SK-MEL-5 (cell line): ENCODE measurements around the gene GALK2. TPM values are rescaled to one million over a fixed set of nuclear protein-coding genes. Genes with fewer than 3 reads are reported as not detected.
"Not testable (repeated sequence)": the region's sequence is repeated elsewhere in the genome, so short reads cannot be mapped to it uniquely, and the experiment has no call there.

Experiments
- DNase-seq: peaks from one replicate; pipeline ENCODE4 v3.0.0-alpha.2; 2016; ENCODE audit warnings: low read depth, low spot score
- in situ Hi-C: cut with HindIII; loops from 2 replicates; pipeline ENCODE4 v1.10.0; 2016; ENCODE audit warnings: low sequenced_read_pairs, high pct_unique_total_duplicates, low pct_unique_long_range_greater_than_20kb
- total RNA-seq: library from RNA; depleted of rRNA; stranded (reverse); fragments of >200 nt; shearing (Covaris generic); gene quantifications from 2 replicates; pipeline ENCODE4 v1.2.3, GENCODE V29; 2014

GALK2 gene
- total RNA-seq, 1 experiment from 2014 or later, result 60.9 TPM

DNA sequence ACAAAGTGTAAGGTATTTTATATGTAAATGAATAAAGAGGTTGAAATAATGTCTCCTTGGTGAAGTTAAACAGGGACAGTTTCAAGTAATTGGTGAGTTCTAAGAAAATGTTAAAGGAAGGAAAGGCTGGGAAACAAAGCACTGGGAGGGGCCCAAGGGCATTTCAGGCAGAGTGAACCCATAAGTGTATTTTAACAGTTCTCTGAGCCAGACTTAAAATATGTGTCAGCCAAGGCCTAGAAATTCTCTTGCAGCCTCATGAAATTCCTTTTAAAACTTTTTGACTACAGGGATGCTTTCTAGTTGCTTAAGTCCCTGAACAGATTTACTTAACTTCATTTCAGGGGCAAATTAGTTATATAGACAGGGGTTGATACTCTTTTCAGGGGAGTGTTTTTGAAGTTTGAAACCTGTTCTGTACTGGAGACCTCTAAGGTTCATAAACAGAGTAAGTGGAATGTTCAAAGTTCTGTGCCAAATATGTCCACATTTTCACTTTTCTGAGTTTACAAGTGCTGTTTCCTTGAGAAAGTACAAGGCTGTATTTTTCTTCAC, 77.6 kb downstream of the GALK2 start:
- DNase-seq, result no peak
- in situ Hi-C loops, result no loop called here

DNA sequence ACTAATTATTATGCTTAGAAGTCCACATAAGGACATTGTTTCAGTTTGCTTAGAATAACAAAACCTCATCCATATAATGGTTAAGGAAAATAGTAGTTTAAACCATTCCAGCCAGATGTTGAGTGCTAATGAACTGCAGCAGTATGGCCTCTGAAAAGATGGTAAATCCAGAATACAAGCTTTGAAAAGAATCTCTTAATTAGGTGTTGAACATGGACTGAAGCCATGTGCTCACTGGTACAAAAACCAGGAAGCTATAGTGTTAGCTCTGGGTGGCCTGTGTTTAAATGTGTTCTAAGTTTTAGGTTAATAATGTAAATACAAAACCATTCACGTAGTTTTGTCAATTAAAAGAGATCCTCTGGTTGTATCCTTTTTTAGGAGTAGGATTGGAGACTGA, 78.2 kb downstream of the GALK2 start:
- in situ Hi-C loops, result no loop called here
- no peak for DNase-seq

DNA sequence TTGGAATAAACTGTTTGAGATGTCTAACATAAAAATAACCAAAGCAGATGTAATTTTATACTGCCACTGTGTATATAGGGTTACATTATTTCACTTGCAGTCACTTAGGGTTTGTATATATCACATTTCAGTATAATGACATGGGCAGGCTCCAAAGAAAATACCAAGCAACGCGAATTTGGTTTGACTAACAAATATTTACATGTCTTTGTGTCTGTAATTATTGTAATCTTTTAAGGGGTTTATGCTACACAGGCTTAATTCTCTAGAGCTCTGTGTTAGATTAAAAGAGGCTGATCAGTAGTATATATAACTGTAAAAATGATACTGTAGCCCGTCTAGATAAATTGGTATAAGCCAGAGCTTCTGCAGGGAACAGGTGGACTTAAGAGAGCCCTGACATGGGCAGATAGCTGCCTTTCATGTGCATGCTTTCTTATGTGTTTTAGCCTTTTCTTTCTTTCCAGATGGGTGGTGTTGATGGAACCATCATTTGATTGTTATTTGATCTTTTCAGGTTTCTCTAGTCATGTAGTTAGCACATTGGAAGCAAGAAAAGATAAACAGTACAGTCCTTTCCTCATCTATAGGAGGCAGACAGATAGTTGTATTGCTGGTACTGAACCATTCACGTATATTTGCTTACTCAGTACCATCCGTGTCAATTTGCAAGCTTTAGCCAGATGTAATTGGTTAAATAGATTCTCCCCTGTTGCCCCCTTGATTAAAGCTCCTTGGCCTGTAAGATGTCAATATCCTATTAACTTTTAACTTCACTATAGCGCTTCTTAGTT, 86.1 kb downstream of the GALK2 start:
- no peak for DNase-seq
- in situ Hi-C loops, result no loop called here

DNA sequence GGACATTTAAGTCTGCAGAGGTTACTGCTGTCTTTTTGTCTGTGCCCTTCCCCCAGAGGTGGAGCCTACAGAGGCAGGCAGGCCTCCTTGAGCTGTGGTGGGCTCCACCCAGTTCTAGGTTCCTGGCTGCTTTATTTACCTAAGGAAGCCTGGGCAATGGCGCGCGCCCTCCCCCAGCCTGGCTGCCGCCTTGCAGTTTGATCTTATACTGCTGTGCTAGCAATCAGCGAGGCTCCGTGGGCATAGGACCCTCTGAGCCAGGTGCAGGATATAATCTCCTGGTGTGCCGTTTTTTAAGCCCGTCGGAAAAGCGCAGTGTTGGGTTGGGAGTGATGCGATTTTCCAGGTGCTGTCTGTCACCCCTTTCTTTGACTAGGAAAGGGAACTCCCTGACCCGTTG, 95.1 kb downstream of the GALK2 start:
- DNase-seq, in situ Hi-C loops: not testable (repeated sequence)

DNA sequence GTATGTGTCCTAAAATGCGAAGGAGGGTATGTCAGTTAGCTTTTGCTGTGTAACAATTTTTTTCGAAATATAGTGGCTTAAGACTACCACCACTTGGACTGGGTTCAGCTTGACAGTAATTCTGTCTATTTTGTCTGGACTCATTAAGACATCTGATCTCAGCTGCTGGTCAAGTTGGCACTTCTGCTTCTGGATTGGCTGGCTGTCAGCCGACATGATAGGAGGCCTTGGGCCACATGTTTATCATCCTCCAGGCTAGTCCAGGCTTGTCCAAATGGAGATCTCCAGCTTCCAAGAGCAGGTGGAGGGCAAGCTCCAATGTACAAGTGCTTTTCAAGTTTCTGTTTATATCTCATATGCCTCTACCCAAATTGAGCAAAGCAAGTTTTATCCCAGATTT, 95.9 kb downstream of the GALK2 start:
- in situ Hi-C loops, result no loop called here
- DNase-seq, result no peak

DNA sequence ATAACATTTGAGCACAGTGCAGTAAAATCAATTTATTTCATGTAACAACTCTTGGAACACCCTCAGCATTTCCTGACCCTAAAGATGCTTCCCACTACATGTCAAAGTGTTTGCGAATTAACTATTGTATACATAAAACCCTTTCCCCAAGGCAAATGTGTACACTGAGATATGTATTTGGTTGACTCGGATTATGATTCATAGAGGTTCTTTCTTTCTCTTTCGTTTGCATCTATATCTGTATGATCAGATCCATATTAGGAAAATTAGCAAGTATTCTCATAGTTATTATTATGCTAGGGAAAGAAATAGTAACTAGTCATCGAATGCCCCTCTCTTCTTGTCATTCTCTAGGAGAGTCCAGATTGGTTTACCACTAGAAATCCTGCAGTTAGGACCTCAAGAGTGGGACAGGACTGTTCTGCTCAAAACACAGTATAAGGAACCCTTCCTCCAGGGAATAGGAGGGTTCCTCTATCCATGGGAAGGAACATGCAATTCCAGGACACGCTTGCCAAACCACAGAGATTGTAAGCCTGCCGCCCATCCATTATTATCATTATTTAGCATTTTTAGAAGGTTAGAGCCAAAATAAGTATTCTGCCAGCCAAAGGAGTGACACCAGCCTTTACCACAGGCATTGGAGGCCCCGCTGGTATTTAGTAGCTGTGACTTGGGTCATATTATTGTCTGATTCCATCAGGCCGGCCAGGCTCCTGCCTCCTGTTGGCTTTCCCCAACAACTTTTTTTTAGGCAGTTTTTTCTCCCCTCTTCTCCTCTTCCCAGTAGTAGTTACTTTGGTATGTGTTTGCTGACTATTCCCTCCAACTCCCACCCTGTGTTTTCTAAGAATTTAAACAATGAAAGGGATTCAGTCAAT, 100.7 kb downstream of the GALK2 start:
- in situ Hi-C loops, result no loop called here
- DNase-seq, result no peak

DNA sequence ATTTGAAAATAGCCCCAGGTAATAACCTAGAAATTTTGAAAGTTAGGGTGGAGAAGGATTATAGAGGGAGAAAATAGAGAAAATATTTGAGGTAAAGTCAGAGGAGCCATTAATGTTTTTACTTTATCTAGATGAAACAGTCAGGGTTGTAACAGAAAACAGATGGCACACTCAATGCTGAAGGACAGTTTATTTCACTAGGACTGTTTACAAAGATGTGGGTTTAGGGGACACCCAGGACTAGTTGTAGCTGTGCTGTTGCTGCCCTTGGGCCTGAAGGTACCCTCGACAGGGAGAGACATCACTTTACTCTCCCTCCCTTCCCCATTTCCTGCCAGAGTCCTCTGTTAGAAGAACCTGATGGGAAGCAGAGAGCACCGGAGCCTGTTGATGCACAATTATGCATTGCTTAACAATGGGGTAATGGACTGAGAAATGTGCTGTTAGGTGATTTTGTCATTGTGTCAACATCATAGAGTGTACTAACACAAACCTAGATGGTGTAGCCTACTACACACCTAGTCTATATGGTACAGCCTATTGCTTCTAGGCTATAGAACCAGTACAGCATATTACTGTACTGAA, 103.8 kb downstream of the GALK2 start:
- no peak for DNase-seq
- in situ Hi-C loops, result no loop called here

DNA sequence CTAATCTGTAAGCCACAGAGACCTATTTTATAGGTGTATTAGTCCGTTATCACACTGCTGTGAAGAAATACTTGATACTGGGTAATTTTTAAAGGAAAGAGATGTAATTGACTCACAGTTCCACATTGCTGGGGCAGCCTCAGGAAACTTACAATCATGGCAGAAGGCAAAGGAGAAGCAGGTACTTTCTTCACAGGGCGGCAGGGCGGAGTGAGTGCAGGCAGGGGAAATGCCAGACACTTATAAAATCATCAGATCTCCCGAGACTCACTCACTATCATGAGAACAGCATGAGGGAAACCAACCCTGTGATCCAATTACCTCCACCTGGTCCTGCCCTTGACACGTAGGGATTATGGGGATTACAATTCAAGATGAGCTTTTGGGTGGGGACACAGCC, 108.7 kb downstream of the GALK2 start:
- DNase-seq, result no peak
- in situ Hi-C loops, result no loop called here

DNA sequence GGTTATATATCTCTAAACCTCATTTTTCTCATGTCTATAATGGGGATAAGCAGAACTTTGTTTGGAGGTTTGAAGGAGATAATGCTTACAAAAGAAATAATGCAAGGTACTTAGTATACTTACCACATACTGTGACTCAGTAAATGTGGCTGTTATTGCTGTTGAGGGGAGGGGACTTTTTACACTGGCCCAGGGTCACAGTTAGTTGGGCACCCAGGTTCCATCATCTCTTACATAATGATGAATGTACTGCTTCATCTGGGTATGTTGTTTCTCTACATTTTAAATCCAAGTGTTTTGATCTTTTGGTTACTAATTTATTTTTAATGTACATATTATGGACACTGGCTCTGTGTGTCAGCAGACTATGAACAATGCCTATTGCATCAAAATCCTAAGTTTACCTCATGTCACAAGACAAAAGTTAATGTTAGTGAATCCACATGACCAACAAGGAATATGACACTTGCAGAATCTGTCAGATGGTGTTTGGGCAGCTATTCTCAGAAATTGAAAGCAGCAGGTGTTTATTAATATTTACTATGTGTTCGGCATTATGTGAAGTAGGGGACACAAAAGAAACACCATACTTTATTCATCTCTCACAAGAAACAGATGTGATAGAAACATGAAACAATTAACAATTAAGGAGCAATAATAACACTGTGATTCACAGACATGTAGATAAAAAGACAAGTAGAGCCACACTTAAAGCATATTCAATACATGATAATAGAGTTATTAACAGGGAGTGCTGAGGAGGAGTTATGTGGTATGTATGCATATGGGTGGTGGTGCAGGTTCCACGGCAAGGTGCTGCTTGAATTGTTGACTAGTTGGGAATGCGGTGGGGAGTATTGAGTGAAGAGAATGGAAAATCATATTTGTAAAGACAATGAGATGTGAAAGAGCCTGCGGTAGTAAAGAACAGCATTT, 109.7 kb downstream of the GALK2 start:
- in situ Hi-C loops, result no loop called here
- peak; percentile 11 for DNase-seq

DNA sequence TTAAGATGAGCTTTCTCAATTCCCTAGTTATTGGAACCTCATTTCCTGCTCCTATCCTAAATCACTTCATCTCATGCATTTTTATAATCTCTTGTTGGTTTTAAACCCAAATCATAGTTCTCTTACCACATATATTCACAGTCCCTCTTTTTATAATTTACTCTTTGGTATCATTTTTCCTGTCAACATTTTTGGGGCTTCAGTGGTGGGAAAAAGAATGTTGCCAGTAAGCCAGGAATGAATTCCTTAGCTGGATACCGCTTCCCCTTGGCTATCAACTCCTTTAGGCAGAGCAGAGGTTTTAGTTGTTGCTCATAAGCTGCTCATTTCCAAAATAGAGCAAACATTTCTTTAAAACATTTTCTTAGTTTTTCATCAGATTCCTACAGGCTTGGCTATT, 112.3 kb downstream of the GALK2 start:
- in situ Hi-C loops, result no loop called here

DNA sequence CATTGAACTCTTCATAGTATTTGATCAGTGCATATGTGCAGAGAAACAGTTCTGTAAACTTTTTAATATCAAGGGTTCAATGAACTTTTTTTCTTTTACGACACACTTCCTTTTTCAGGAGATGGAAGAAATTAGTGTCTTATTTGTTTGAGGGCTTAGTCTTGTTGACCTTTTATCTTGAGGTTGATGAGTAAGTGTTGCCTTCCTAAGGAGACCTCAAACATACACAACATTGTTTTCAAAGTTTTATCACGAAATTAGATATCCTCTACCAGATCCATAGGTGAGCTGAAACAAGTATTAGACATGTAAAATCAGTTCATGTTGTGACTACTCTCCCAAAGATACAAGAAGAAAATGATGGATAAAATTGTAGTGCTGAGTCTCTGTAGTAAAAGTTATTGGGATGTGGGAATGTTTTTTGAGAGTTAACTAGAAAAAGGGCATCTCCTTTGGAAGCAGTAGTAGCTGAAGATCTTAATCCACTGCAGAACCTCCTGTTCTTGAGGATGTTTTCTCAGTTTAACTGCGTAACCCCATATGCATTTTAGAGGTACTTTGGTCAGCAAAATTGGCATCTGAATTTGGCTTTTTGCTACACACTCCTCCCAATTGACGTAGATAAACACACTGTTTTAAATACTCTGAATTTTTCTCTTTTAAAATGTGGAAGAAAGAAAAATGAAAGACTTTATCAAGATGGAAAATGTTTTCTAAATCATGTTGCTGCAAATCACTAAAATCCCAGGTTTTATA, 116.8 kb downstream of the GALK2 start:
- DNase-seq, result peak; percentile 34
- in situ Hi-C loops, result no loop called here

More for the DNA sequence above, 112.3 kb downstream of the GALK2 start:
- no peak for DNase-seq

DNA sequence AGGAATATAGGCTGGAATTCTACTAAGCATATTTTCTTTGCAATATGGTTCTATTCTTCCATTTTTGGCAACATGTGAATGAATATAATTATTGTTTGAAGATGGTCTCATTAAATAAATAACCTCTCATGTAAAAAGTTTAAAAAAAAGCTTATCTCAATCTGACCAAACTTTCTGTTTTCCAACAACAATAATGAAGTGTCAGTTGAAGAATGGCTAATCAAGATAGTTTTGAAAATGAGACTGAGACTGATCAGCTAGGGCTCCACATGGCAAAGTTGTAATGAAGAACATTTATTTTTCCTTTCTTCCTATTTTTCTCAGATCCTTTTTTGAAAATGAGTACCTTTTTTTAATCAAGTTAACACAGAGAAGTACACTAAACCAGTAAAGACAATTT, 117.4 kb downstream of the GALK2 start:
- DNase-seq, result no peak
- in situ Hi-C loops, result no loop called here

DNA sequence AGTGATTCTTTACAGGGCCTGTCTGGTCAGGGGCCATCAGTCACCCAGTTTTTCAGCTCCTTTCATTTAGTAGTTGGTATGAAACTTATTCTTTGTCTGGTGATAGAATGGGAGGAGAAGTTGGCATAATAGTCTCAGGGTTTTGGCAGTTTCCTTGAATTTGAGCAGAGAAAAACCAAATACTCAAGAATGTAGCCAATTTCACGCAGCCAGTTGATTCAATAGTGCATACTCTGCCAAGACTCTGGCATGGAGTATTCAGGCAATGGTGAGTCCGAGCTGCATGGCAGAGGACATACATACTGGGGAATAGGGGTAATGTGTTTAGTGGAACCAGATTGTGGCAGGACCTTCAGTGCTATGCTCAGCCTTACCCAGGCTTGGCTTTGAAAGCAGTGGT, 118.3 kb downstream of the GALK2 start:
- DNase-seq, result no peak
- in situ Hi-C loops, result no loop called here

DNA sequence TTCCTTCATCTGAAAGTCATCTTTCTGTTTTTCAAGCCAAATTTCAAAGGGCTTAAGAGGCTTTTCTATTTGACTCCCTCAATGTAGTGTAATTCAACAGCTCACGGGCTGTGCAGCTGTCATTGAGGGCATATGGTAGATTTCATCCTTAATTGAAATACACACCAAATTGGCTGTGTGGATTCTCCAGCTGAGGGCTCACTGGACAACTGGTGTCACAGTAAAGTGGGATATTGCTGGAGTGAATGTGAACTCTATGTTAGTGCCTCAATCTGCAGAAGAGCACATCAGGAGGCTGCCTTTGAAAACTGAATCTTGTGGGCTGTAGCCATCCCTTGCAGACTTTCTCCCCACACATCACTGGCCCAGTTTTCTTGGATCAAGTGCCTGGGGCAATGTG, 120.1 kb downstream of the GALK2 start:
- in situ Hi-C loops, result no loop called here
- no peak for DNase-seq

DNA sequence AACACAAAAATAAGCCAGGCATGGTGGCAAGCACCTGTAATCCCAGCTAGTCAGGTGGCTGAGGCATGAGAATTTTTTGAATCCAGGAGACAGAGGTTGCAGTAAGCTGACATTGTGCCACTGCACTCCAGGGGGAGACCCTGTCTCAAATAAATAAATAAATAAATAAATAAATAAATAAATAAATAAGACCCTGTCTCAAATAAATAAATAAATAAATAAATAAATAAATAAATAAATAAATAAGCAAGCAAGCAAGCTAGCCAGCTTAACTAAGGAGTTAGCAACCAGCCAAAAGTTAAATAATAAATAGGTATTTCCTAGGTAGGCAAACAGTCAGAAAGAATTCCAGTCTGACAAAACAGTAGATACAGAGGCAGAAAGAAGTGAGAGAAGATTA, 123.9 kb downstream of the GALK2 start:
- no peak for DNase-seq
- in situ Hi-C loops, result no loop called here

DNA sequence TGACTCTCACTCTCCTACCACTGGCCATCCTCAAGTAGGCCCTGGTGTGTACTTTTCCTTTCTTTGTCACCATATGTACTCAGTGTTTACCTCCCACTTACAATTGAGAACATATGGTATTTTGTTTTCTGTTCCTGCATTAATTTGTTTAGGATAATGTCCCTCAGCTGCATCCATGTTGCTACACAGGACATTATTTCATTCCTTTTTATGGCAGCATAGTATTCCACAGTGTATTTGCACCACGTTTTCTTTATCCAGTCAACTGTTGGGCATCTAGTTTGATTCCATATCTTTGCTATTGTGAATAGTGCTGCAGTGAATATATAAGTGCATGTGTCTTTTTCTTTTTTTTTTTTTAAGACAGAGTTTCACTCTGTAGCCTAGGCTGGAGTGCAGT, 126.2 kb downstream of the GALK2 start:
- no peak for DNase-seq
- in situ Hi-C loops, result no loop called here

DNA sequence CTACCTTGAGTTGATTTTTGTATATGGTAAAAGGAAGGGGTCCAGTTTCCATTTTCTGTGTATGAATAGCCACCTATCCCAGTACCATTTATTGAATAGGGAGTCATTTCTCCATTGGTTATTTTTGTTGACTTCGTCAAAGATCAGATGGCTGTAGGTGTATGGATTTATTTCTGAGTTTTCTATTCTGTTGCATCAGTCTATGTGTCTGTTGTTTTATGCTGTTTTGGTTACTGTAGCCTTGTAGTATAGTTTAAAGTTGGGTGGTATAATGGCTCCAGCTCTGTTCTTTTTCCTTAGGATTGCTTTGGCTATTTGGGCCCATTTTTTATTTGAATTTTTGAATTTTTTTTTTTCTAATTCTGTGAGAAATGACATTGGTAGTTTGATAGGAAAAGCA, 127.5 kb downstream of the GALK2 start:
- in situ Hi-C loops, result no loop called here
- no peak for DNase-seq
